T-helper 2 cell (primary cell): ENCODE measurements around the gene MEX3A.
"Not testable (repeated sequence)": the region's sequence is repeated elsewhere in the genome, so short reads cannot be mapped to it uniquely, and the experiment has no call there.

Source experiments
- DNase-seq, 5 experiments: peaks; one replicate each; pipeline versions ENCODE4 v3.0.0 to v3.0.0-alpha.2; 2012 to 2022

MEX3A gene

GRCh38 chr1:156078728-156079127 is 3.5 kb downstream of the MEX3A start:
- DNase-seq, result no peak

GRCh38 chr1:156077430-156077760 is 4.9 kb downstream of the MEX3A start:
- DNase-seq, result no peak

GRCh38 chr1:156076609-156077429 is 5.4 kb downstream of the MEX3A start:
- DNase-seq, result peak in 1 of 5 experiments; percentile 38

- DNase-seq, result no peak
Measured at GRCh38 chr1:156075775-156076204, 6.5 kb downstream of the MEX3A start.

- DNase-seq, result no peak
Measured at GRCh38 chr1:156075162-156075561, 7.1 kb downstream of the MEX3A start.

- no peak for DNase-seq
Measured at GRCh38 chr1:156074661-156075060, 7.6 kb downstream of the MEX3A start.

- no peak for DNase-seq
Measured at GRCh38 chr1:156073740-156074139, 8.5 kb downstream of the MEX3A start.

- no peak for DNase-seq
Measured at GRCh38 chr1:156073110-156073687, 9.1 kb downstream of the MEX3A start.

- no peak for DNase-seq
Measured at GRCh38 chr1:156072251-156072650, 10.0 kb downstream of the MEX3A start.

GRCh38 chr1:156071332-156071816 is 10.9 kb downstream of the MEX3A start:
- not testable (repeated sequence) for DNase-seq

- DNase-seq, result no peak
Measured at GRCh38 chr1:156070548-156070947, 11.7 kb downstream of the MEX3A start.

- DNase-seq, result no peak
Measured at GRCh38 chr1:156069490-156070455, 12.5 kb downstream of the MEX3A start.

GRCh38 chr1:156067262-156067661 is 15.0 kb downstream of the MEX3A start:
- no peak for DNase-seq

GRCh38 chr1:156065871-156066270 is 16.4 kb downstream of the MEX3A start:
- DNase-seq, result no peak

GRCh38 chr1:156065212-156065611 is 17.1 kb downstream of the MEX3A start:
- DNase-seq, result no peak

GRCh38 chr1:156064615-156065014 is 17.6 kb downstream of the MEX3A start:
- DNase-seq, result no peak

- no peak for DNase-seq
Measured at GRCh38 chr1:156063997-156064285, 18.3 kb downstream of the MEX3A start.

GRCh38 chr1:156062189-156062588 is 20.1 kb downstream of the MEX3A start:
- DNase-seq, result no peak

GRCh38 chr1:156060937-156061636 is 21.2 kb downstream of the MEX3A start, which contains the start of gene RAB25:
Gene RAB25, plus strand, starts transcription at chr1:156061160. Its CDS starts 241 bp downstream, at chr1:156061401.
- DNase-seq, result no peak

- DNase-seq, result peak in 1 of 5 experiments; percentile 12
Measured at GRCh38 chr1:156056326-156056849, 25.9 kb downstream of the MEX3A start.

GRCh38 chr1:156055281-156056048 is 26.8 kb downstream of the MEX3A start:
- no peak for DNase-seq
